NCI-H2227 (cell line): Measurements from ENCODE around the gene TFDP1.

Source experiments
- DNase-seq: peaks from one replicate; lab custom pipeline; 2025; ENCODE audit not compliant: unreplicated experiment; lab: John Stamatoyannopoulos, UW

The TFDP1 gene

GRCh38 chr13:113647351-113648215, 63.0 kb downstream of the TFDP1 start:
- no peak for DNase-seq

- no peak for DNase-seq
These were observed 63.7 kb downstream of the TFDP1 start for GRCh38 chr13:113648216-113648610.

DNA sequence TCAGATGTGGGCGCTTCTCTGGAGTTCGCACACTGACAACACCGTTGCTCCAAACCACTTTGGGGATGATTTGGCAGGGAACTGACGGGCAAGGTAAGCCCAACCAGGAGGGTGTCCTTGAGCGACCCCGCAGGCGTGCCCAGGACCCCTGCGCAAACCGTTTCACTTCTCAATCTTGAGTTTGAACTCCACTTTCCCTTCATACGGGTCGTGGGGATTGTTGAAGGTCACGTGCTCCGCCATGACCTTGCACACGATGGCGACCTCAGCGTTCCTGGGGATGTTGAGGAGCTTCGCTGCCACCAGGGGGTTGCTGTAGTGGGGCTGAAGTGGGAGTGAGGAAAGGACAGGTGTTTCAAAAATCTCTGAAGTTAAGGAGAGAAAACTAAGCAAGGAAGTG, 64.7 kb downstream of the TFDP1 start:
- DNase-seq: no peak

GRCh38 chr13:113650275-113650674, 65.7 kb downstream of the TFDP1 start:
- no peak for DNase-seq

DNA sequence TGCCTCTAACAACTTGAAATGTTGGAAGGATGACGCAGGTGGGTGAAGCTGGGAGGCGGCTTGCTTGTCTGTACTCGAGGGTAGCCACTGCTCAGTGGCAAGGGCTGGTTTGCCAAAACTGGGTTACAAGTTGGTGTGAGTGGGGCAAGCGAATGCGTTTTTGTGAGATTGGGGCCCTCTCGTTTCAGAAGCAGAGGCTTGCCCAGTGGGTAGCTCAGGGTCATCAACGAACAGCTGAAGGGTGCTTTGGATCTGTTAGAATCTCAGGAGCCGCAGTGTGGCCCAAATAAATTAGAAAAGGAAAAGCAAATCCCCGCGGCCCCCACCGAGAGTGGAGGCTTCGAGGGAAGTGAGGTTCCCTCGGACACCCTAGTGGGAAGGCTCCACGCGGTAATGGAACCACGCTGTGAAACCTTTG, 66.2 kb downstream of the TFDP1 start:
- no peak for DNase-seq

DNA sequence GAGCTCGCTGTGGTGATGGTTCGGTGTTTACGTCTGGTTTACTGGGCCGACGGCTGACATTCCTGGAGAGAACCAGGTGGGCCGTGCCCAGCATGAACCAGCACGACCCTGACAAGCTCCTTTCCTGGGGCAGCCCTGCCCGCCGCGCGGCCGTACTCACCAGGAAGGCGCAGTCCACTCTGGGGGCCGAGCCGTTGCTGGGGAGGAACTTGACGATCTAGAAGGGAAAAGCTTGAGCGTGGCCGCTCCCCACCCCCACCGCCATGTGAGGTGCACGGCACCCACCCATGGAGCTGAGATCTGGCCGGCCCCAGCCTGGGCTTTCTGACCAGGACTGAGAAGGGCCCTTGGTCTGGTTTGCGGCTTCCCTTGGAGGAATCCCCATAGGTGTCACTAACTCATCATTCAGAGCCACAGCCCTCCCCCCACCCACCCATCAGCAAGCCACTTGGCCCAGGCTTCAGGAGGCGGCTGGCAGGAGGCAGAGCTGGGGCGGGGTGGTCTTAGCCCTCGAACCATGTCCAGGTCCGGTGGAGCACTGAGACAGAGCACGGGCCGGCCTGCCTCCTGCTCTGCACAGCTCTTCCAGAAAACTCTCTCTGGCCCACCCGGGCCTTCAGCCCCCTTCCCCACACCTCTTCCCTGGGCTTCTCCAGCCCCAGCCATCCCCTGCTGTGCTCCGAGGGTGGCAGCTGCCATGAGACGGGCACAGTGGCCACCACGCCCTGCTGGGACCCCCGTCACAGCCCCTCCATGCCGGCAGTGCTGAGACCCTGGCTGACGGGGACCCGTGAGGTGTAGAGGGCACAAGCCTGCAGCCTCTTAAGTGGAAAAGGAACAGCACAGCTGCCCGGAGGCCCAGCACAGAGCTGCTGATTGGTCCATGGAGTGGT, 67.2 kb downstream of the TFDP1 start:
- no peak for DNase-seq

GRCh38 chr13:113652404-113653263, 68.1 kb downstream of the TFDP1 start:
- no peak for DNase-seq

DNA sequence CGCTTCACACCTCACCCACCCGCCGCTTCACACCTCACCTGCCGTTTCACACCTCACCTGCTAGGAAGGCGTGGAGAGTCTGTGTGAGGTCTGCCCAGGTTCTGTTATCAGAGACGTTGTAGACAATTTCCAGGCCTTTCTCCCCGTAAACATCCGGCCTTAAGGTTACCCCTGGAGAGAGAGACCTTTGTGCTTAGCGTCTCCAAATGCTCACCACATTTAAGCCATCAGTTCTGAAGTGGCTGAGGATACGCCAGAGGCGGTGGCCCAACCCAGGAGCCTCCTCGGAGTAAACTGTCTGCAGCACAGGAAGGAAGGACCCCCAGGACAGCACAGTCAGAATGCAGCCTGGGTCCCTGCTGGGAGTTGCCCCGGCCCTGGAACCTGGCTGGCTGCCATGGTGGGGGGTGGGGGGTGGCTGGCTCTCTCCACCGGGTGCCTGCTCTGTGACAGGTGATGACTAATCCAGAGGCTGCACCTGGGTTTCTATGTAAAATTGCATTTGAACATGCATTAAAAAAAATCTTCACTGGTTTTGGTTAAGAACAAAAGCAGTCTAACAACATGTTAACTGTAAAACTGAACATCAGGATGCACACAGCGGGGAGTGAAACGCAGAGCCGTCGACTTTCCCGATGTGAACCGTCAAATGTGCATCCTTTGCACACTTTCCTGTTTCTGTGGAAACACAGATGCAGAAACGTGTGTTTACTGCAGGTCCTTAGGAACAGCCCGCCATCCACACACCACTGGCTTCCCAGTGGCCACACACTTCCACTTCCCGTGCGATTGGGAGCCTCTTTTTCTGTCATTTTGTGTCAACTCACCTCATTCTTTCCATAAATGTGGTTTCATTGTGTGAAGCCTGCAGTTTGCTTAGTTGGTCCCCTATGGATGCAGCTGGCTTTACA, 69.0 kb downstream of the TFDP1 start:
- DNase-seq: peak; percentile 3

- DNase-seq: no peak
These were observed 69.6 kb downstream of the TFDP1 start for GRCh38 chr13:113654175-113654560.

DNA sequence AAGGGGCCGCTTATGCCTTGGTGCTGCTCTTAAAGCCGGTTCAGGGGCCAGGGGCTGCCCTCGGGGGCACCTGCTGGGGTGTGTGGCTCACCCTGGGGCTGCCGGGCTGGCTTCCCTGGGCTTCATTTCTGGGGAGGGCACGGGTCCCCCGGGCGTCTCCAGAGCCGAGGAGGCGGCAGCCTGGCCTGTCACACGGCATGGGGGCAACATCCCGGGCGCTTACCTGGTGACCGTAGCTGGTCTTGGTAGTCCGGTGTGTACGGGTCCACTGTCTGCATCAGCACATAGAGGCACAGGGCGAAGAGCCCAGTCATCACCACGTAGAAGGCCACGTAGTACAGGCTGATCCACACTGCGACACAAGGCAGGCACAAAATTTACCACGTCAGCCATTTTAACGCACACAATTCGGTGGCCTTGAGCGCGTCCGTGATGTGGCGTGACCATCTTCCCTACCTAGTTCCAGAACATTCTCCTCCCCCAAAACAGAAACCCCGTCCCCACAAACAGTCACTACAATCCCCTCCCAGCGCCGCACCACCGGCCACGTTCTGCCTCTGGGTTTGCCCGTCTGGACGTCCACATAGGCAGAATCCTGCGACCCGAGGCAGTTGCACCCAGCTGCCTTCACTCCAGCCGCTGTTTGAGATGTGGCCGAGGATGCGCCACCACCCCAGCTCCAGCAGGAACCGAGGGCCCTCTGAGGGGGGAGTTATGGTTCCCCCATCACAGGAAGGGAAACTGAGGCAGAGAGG, 70.2 kb downstream of the TFDP1 start:
- no peak for DNase-seq

DNA sequence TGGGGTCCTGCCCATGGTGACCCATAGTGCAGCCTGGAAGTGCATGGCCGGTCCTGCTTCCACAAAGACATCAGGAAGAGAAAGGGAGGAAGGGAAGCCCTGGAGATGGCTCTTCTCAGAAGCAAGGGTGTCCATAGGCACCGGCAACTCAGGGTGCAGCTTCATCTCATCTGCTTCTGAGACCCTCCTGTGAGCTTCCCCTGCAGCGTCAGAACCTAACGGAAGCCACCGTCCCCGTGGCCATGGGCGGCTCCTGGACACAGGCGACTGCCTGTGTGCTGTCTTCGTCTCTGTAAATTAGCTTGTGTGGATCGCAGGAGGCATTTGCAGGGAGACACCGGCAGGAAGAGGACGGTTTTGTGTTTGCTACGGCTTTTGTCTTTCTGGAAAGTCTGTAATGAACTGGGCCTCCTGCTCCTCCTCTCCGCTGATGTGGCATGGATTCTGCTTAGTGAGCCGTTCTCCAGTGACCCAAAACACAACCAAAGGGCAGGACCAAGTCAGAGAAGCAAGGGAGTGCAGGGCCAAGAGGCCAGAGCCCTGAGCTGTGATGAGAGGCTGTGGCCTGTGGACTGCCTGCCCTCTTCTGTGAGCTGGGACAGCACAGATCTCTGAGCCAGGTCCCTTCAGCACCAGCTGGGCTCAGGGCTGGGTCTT, 70.9 kb downstream of the TFDP1 start:
- no peak for DNase-seq

GRCh38 chr13:113656003-113656588, 71.5 kb downstream of the TFDP1 start:
- DNase-seq: no peak

- no peak for DNase-seq
These were observed 72.5 kb downstream of the TFDP1 start for GRCh38 chr13:113656831-113657671.

DNA sequence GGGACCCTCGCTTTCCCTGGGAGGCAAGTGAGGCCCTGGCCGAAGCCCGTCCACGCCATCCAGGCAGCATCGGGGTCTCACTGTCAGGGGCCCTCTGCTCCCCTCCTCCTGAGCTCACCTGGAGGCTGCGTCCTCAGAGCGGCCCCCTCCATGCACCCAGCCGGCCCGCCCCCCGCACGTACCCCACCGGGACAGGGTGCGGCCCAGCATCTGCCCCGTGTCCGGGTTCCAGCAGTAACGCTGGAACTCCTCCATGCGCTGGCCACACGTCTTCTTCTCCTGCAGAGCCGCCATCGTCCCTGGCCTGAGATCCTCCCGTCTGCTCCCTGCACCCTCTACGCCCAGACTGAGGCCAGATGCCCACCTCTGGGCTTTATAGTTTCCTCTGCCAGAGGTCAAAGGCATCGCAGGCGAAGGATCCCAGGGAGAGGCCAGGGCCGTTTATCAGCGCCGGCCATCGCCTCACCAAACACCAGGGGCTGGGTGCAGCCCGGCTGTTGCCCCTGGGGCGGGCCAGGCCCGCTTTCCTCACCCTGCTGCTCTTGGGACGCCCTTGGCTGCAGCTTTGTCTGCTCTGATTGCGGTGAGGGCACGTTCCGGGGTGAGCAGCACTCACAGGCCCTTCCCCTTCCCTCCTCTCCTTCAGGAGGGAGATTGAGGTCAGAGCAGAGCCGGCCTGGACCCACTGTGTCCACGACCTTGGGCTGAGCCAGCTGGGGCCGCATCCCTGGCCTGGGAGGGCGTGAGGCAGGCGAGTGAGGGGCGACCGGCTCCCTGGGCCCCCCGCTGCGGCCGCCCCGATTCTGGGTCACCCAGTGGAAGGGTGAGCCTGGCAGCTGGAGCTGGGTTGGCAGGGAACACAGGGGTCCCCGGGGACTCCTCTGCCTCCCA, 73.5 kb downstream of the TFDP1 start, which contains the start of gene ATP4B:
Gene ATP4B, minus strand, starts transcription at position 348 of the 891 bp plus-strand sequence. Its CDS starts 54 bp downstream, at position 294.
- no peak for DNase-seq

DNA sequence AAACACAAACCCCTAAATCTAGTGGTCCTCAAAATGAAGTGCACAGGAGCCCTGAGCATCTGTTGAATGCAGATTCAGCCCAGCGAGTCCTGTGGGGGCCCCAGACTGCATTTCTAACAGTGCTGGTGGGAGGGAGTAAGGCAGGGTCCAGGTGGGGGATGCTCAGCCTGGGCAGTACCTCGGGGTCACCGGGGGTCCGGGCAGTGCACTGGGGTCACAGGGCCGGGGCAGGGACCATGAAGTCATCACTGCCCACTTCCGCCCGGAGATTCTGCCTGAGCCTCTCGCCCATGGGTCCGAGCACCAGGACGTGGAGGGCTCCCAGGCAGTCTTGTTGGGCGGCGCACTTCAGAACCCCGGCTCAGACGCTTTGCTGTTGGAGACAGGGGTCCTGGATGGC, 74.3 kb downstream of the TFDP1 start:
- no peak for DNase-seq

GRCh38 chr13:113659337-113659736, 74.8 kb downstream of the TFDP1 start:
- no peak for DNase-seq
